ENCODE measurements around the gene SIGLEC8. TPM values are rescaled to one million over a fixed set of nuclear protein-coding genes. Genes with fewer than 3 reads are reported as not detected.

SIGLEC8 gene
- total RNA-seq, 1 experiment from 2014 or later = not detected

- TF ChIP-seq, protein P1, sequence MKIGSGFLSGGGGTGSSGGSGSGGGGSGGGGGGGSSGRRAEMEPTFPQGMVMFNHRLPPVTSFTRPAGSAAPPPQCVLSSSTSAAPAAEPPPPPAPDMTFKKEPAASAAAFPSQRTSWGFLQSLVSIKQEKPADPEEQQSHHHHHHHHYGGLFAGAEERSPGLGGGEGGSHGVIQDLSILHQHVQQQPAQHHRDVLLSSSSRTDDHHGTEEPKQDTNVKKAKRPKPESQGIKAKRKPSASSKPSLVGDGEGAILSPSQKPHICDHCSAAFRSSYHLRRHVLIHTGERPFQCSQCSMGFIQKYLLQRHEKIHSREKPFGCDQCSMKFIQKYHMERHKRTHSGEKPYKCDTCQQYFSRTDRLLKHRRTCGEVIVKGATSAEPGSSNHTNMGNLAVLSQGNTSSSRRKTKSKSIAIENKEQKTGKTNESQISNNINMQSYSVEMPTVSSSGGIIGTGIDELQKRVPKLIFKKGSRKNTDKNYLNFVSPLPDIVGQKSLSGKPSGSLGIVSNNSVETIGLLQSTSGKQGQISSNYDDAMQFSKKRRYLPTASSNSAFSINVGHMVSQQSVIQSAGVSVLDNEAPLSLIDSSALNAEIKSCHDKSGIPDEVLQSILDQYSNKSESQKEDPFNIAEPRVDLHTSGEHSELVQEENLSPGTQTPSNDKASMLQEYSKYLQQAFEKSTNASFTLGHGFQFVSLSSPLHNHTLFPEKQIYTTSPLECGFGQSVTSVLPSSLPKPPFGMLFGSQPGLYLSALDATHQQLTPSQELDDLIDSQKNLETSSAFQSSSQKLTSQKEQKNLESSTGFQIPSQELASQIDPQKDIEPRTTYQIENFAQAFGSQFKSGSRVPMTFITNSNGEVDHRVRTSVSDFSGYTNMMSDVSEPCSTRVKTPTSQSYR (CRISPR knock-in tag; IDR thresholded peaks at IDR 0.05) = no peak
- TF ChIP-seq USF1 (CRISPR knock-in tag; IDR thresholded peaks at IDR 0.05) (no peak), PRDM15 (CRISPR knock-in tag; IDR thresholded peaks at IDR 0.05) (no peak), CDX4 (CRISPR knock-in tag; IDR thresholded peaks at IDR 0.05; ENCODE audit: borderline replicate concordance) (no peak), ATF1 (CRISPR knock-in tag; IDR thresholded peaks at IDR 0.05) (no peak), FOXK1 (CRISPR knock-in tag; IDR thresholded peaks at IDR 0.05) (no peak)
- TF ChIP-seq, protein P2, sequence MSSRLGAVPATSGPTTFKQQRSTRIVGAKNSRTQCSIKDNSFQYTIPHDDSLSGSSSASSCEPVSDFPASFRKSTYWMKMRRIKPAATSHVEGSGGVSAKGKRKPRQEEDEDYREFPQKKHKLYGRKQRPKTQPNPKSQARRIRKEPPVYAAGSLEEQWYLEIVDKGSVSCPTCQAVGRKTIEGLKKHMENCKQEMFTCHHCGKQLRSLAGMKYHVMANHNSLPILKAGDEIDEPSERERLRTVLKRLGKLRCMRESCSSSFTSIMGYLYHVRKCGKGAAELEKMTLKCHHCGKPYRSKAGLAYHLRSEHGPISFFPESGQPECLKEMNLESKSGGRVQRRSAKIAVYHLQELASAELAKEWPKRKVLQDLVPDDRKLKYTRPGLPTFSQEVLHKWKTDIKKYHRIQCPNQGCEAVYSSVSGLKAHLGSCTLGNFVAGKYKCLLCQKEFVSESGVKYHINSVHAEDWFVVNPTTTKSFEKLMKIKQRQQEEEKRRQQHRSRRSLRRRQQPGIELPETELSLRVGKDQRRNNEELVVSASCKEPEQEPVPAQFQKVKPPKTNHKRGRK (CRISPR knock-in tag; IDR thresholded peaks at IDR 0.05; ENCODE audit: borderline replicate concordance) = no peak
These were observed 30.9 kb upstream of the SIGLEC8 start (continued) for GRCh38 chr19:51489113-51489512.

- DNase-seq (ENCODE audit: low spot score) (no peak), ATAC-seq (no peak)
- POLR2A ChIA-PET = no interaction called here
- Mint-ChIP-seq H3K9me3 (peaks cover 22% of the 10 kb centered on the region), H3K4me3 (no peak overlapping the region), H3K4me1 (peaks cover 7% of the 10 kb centered on the region), H3K27ac (no peak overlapping the region), H3K36me3 (no peaks in the 10 kb centered on the region), H3K27me3 (ENCODE audit: low read depth) (peaks cover 55% of the 10 kb centered on the region)
- TF ChIP-seq, protein P3, sequence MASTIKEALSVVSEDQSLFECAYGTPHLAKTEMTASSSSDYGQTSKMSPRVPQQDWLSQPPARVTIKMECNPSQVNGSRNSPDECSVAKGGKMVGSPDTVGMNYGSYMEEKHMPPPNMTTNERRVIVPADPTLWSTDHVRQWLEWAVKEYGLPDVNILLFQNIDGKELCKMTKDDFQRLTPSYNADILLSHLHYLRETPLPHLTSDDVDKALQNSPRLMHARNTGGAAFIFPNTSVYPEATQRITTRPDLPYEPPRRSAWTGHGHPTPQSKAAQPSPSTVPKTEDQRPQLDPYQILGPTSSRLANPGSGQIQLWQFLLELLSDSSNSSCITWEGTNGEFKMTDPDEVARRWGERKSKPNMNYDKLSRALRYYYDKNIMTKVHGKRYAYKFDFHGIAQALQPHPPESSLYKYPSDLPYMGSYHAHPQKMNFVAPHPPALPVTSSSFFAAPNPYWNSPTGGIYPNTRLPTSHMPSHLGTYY (CRISPR knock-in tag; IDR thresholded peaks at IDR 0.05) = no peak
- TF ChIP-seq ATF6 (CRISPR knock-in tag; IDR thresholded peaks at IDR 0.05) = no peak
- CTCF ChIA-PET = interaction anchor here (0.5 kb wide), 1 partner anchor 48 kb away, joined by 3 read pairs; no protein-coding TSS in a partner anchor
These were observed 30.2 kb upstream of the SIGLEC8 start for GRCh38 chr19:51488491-51488890.

All from WTC11 (cell line).